ENCODE results near the gene RNF113B.

The RNF113B gene

DNA sequence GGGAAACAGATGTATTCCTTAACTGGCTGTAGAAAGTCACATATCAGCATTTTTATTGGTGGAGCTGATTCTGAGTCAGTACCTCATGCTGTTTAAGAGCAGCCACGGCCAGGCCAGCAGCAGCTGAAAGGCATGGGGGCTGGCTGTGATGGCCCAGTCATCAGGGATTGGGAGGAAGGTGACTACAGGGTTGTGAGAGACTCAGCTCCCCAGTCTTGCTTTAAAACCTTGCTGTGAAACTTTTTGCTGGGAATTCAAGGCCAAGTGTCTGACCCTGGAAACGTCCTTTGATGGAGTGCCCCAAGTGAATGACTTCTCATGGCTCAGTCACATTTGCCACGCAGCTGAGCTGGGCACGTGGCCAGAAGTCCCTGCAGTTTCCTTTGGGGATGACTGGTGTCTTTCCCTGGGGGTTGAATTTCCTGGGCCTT lies 39.1 kb upstream of the RNF113B start:
- in situ Hi-C loops (cut with MboI; ENCODE audit: low pct_unique_long_range_greater_than_20kb, low sequenced_read_pairs, unreplicated experiment) = no loop called here
- TF ChIP-seq, protein P1, sequence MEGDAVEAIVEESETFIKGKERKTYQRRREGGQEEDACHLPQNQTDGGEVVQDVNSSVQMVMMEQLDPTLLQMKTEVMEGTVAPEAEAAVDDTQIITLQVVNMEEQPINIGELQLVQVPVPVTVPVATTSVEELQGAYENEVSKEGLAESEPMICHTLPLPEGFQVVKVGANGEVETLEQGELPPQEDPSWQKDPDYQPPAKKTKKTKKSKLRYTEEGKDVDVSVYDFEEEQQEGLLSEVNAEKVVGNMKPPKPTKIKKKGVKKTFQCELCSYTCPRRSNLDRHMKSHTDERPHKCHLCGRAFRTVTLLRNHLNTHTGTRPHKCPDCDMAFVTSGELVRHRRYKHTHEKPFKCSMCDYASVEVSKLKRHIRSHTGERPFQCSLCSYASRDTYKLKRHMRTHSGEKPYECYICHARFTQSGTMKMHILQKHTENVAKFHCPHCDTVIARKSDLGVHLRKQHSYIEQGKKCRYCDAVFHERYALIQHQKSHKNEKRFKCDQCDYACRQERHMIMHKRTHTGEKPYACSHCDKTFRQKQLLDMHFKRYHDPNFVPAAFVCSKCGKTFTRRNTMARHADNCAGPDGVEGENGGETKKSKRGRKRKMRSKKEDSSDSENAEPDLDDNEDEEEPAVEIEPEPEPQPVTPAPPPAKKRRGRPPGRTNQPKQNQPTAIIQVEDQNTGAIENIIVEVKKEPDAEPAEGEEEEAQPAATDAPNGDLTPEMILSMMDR (IDR thresholded peaks at IDR 0.05; ENCODE audit: extremely low read depth, insufficient read depth, missing control alignments) = no peak
- DNase-seq (ENCODE audit: low spot score) = no peak

DNA sequence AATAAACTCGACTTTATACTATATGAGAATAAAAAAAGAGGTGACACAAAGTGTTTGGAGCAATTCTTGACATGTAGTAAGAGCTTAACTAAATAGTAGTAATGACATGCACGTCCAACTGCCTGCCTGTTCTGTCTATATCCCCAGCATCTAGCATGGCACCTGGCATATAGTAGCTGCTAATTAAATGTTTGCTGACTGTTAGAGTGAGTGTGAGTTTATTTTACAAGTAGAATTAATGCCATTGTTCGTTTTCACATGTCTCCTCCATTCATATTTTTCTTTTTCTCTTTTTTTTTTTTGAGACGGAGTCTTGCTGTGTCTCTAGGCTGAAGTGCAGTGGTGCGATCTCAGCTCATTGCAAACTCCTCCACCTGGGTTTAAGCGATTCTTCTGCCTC lies 38.4 kb upstream of the RNF113B start:
- TF ChIP-seq, protein P1 (IDR thresholded peaks at IDR 0.05; ENCODE audit: extremely low read depth, insufficient read depth, missing control alignments) = no peak
- in situ Hi-C loops (cut with MboI; ENCODE audit: low pct_unique_long_range_greater_than_20kb, low sequenced_read_pairs, unreplicated experiment) = no loop called here
- no peak for DNase-seq (ENCODE audit: low spot score)

DNA sequence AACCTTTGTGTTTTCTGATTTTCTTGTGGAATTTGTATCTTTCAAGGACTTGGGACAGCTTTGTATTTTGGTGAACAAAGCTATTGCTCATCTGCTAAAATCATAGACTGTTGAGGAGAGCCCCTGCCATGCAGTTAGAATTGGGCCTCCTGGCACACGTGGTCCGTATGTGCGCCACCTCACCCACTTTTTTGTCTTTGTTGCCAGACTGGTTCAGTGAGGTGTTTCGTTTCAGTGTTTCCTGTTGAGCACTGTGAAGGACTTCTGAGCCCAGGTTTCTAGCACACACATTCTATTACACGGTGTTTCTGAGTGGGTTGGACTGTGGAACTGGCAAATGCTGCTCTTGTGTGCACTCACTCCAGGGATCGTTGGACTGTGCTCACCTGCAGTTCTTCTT lies 37.6 kb upstream of the RNF113B start:
- DNase-seq (ENCODE audit: low spot score) = no peak
- TF ChIP-seq, protein P1 (IDR thresholded peaks at IDR 0.05; ENCODE audit: extremely low read depth, insufficient read depth, missing control alignments) = no peak
- in situ Hi-C loops (cut with MboI; ENCODE audit: low pct_unique_long_range_greater_than_20kb, low sequenced_read_pairs, unreplicated experiment) = no loop called here

DNA sequence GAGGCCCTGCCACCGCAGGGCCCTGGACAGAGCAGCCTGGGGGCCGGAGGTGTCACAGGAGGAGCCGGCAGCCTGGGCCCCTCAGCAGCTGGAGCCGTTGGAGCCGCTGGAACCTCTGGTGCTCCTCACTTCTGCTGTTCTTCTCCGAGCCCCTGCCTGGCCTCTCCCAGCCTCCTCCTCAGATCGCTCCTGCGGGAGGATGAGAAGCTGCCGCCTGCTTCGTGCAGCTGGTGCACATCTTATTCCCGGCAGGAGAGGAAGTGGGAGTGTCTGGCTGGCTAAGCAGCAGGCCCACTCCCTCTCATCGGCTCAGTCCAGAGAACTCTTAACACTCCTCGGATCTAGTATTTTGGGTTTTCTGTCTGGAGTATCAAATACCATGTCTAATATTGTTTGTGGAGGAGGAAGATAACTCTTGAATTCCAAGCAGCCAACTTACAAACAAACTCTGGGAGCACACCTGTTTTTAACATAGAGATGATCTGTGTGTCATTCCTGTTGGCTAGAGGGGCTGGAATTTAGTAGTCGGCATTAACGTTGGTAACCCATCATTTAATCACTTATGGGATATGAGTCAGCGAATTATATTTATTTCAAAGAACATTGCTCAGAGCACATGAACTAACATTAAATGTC lies 37.1 kb upstream of the RNF113B start:
- in situ Hi-C loops (cut with MboI; ENCODE audit: low pct_unique_long_range_greater_than_20kb, low sequenced_read_pairs, unreplicated experiment) = no loop called here
- TF ChIP-seq, protein P1 (IDR thresholded peaks at IDR 0.05; ENCODE audit: extremely low read depth, insufficient read depth, missing control alignments) = no peak
- no peak for DNase-seq (ENCODE audit: low spot score)

DNA sequence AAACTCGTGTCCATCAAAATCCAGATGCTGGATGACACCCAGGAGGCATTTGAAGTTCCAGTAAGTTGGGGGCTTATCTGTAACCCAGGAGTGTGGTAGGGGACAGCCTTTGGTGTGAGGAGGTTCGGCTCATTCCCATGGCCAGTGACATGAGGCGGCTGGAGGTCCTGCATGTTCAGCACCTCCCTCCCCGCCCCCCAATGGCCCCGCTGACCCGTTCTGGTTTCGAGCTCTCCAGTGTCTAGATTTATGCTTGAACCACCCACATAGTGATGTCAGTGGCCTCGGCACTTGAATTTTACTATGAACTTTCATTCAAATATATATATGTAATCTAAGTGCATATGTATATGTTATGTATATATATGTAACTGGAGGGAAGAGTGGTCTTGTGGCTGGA lies 36.3 kb upstream of the RNF113B start:
- TF ChIP-seq, protein P1 (IDR thresholded peaks at IDR 0.05; ENCODE audit: extremely low read depth, insufficient read depth, missing control alignments) = no peak
- in situ Hi-C loops (cut with MboI; ENCODE audit: low pct_unique_long_range_greater_than_20kb, low sequenced_read_pairs, unreplicated experiment) = no loop called here
- DNase-seq (ENCODE audit: low spot score) = no peak

DNA sequence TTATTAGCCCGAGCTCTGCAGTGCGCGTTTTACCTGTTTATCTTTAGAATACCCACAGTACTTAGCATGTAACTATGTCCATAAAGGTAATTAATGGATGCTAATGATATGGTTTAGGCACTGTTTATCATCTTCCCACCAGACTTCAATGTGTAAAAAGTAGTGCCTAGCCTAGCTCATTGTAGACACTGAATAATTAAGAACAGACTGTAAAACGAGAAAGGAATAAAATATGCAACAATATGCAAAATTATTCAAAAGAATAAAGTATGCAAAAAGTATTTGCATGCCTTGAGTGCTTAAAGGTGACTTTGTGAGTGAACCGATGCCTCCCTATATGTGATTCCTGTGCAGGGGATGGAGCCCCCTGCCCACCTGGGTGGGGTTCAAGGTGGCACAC lies 35.7 kb upstream of the RNF113B start:
- in situ Hi-C loops (cut with MboI; ENCODE audit: low pct_unique_long_range_greater_than_20kb, low sequenced_read_pairs, unreplicated experiment) = no loop called here
- TF ChIP-seq, protein P1 (IDR thresholded peaks at IDR 0.05; ENCODE audit: extremely low read depth, insufficient read depth, missing control alignments) = no peak
- DNase-seq (ENCODE audit: low spot score) = no peak
